HepG2 (cell line): ENCODE results near the gene COBLL1. TPM values are rescaled to one million over a fixed set of nuclear protein-coding genes. Genes with fewer than 3 reads are reported as not detected.

ENCODE experiments used
- CSRNP1 ChIP-seq: sonication (generic); formaldehyde crosslinking; IDR thresholded peaks from 2 replicates; pipeline ENCODE4 v1.8.1; 2023; ENCODE audit warnings: mild to moderate bottlenecking, missing genetic modification reagents
- GZF1 ChIP-seq: sonication (generic); formaldehyde crosslinking; IDR thresholded peaks from 2 replicates; pipeline ENCODE4 v1.5.1; 2020; ENCODE audit warnings: mild to moderate bottlenecking, missing genetic modification reagents
- HHEX ChIP-seq: IDR thresholded peaks from 2 replicates; pipeline ENCODE4 v1.6.1; 2016; ENCODE audit warnings: control low read depth
- HNF1A ChIP-seq, 2 experiments: sonication (generic) in 1 of 2; formaldehyde crosslinking in 1 of 2; IDR thresholded peaks; 2 replicates each; pipeline versions ENCODE4 v1.4.0 to v1.6.1; 2016 to 2020; ENCODE audit warnings: borderline replicate concordance in 1 of 2, low read depth in 1 of 2, mild to moderate bottlenecking in 1 of 2, missing genetic modification reagents in 1 of 2
- MLLT10 ChIP-seq: sonication (generic); formaldehyde crosslinking; IDR thresholded peaks from 2 replicates; pipeline ENCODE4 v1.4.0; 2020; ENCODE audit warnings: missing genetic modification reagents
- NBN ChIP-seq: fragments of 450-650 bp; conservative IDR thresholded peaks from 2 replicates; pipeline ENCODE4 v1.6.1; 2017
- RAD21 ChIP-seq: fragments of 450-650 bp; formaldehyde crosslinking; IDR thresholded peaks from 2 replicates; pipeline ENCODE4 v1.5.0; 2020; ENCODE audit warnings: mild to moderate bottlenecking
- ZMYM2 ChIP-seq: sonication (generic); formaldehyde crosslinking; IDR thresholded peaks from 2 replicates; pipeline ENCODE4 v1.8.0; 2022; ENCODE audit warnings: mild to moderate bottlenecking, missing genetic modification reagents
- ZNF567 ChIP-seq: sonication (generic); formaldehyde crosslinking; IDR thresholded peaks from 2 replicates; pipeline ENCODE4 v1.8.1; 2023; ENCODE audit warnings: mild to moderate bottlenecking, missing genetic modification reagents, borderline replicate concordance
- ZNF597 ChIP-seq: sonication (generic); formaldehyde crosslinking; IDR thresholded peaks from 2 replicates; pipeline ENCODE4 v1.5.0; 2020; ENCODE audit warnings: missing genetic modification reagents
- polyA plus RNA-seq, 8 experiments: library from polyadenylated mRNA; depleted of rRNA in 3 of 8; stranded (reverse) in 7 of 8; unstranded in 1 of 8; fragments of >200 nt; fragmentation: Illumina TruSeq in 4 of 8; extraction: Trizol in 4 of 8; gene quantifications; 2 replicates each; pipeline versions ENCODE4 v1.2.1 to v1.2.3, GENCODE V29; 2011 to 2016; ENCODE audit warnings: low read depth in 4 of 8, missing spikeins in 1 of 8, mixed read lengths in 1 of 8; ENCODE audit not compliant: insufficient read depth in 1 of 8
- total RNA-seq, 5 experiments: library from RNA; depleted of rRNA; stranded (reverse); fragments of >200 nt; fragmentation: Illumina TruSeq; extraction: Trizol; gene quantifications; 2 replicates each; pipeline ENCODE4 v1.2.3, GENCODE V29; 2016; ENCODE audit warnings: low read depth in 1 of 5
- TF ChIP-seq, protein P1 (sequence below): sonication (generic); formaldehyde crosslinking; IDR thresholded peaks from 2 replicates; pipeline ENCODE4 v1.5.1; 2020; ENCODE audit warnings: mild to moderate bottlenecking, missing genetic modification reagents, moderate library complexity
- TF ChIP-seq, protein P2 (sequence below): sonication (generic); formaldehyde crosslinking; IDR thresholded peaks from 2 replicates; pipeline ENCODE4 v1.9.0; 2022; ENCODE audit warnings: missing genetic modification reagents, mild to moderate bottlenecking, borderline replicate concordance

Gene COBLL1
- total and polyA plus RNA-seq, 2 of the 13 experiments (the other 11 are each of a cell fraction or from before 2014, with no cell fraction given), result 32.6 to 86.8 TPM

- TF ChIP-seq, protein P1, sequence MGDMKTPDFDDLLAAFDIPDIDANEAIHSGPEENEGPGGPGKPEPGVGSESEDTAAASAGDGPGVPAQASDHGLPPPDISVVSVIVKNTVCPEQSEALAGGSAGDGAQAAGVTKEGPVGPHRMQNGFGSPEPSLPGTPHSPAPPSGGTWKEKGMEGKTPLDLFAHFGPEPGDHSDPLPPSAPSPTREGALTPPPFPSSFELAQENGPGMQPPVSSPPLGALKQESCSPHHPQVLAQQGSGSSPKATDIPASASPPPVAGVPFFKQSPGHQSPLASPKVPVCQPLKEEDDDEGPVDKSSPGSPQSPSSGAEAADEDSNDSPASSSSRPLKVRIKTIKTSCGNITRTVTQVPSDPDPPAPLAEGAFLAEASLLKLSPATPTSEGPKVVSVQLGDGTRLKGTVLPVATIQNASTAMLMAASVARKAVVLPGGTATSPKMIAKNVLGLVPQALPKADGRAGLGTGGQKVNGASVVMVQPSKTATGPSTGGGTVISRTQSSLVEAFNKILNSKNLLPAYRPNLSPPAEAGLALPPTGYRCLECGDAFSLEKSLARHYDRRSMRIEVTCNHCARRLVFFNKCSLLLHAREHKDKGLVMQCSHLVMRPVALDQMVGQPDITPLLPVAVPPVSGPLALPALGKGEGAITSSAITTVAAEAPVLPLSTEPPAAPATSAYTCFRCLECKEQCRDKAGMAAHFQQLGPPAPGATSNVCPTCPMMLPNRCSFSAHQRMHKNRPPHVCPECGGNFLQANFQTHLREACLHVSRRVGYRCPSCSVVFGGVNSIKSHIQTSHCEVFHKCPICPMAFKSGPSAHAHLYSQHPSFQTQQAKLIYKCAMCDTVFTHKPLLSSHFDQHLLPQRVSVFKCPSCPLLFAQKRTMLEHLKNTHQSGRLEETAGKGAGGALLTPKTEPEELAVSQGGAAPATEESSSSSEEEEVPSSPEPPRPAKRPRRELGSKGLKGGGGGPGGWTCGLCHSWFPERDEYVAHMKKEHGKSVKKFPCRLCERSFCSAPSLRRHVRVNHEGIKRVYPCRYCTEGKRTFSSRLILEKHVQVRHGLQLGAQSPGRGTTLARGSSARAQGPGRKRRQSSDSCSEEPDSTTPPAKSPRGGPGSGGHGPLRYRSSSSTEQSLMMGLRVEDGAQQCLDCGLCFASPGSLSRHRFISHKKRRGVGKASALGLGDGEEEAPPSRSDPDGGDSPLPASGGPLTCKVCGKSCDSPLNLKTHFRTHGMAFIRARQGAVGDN (CRISPR knock-in tag), result no peak
- TF ChIP-seq ZMYM2 (CRISPR knock-in tag) (no peak), ZNF567 (no peak), RAD21 (CRISPR knock-in tag) (peak; percentile 50; the same call in 1 of the 2 replicates), GZF1 (CRISPR knock-in tag) (0 out of 2 replicates have a peak, but pooled peaks have one; percentile 37), NBN (no peak), CSRNP1 (CRISPR knock-in tag) (no peak), HNF1A (IDR thresholded peaks at IDR 0.05; ENCODE audit: low read depth) (no peak), HNF1A (CRISPR knock-in tag; IDR thresholded peaks at IDR 0.05; ENCODE audit: borderline replicate concordance) (no peak), MLLT10 (no peak), HHEX (CRISPR knock-in tag) (no peak), ZNF597 (CRISPR knock-in tag) (no peak)
- TF ChIP-seq, protein P2, sequence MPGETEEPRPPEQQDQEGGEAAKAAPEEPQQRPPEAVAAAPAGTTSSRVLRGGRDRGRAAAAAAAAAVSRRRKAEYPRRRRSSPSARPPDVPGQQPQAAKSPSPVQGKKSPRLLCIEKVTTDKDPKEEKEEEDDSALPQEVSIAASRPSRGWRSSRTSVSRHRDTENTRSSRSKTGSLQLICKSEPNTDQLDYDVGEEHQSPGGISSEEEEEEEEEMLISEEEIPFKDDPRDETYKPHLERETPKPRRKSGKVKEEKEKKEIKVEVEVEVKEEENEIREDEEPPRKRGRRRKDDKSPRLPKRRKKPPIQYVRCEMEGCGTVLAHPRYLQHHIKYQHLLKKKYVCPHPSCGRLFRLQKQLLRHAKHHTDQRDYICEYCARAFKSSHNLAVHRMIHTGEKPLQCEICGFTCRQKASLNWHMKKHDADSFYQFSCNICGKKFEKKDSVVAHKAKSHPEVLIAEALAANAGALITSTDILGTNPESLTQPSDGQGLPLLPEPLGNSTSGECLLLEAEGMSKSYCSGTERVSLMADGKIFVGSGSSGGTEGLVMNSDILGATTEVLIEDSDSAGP, result no peak
Observed at GRCh38 chr2:164697688-164698461, 143.7 kb downstream of the COBLL1 start (continued).
